GM21367 (cell line): ENCODE measurements around the gene FAF2.

ENCODE experiments used
- ATAC-seq: cut with Tn5 transposase; IDR thresholded peaks from one replicate; pipeline ENCODE4 v1.9.1; 2021; ENCODE audit not compliant: unreplicated experiment

The FAF2 gene

GRCh38 chr5:176529741-176530141 lies 81.6 kb downstream of the FAF2 start:
- ATAC-seq, result no peak

- ATAC-seq, result no peak
Observed at GRCh38 chr5:176530393-176530982, 82.3 kb downstream of the FAF2 start.

GRCh38 chr5:176530983-176531901 lies 83.1 kb downstream of the FAF2 start:
- no peak for ATAC-seq

- no peak for ATAC-seq
Observed at GRCh38 chr5:176531902-176532493, 83.8 kb downstream of the FAF2 start.

- ATAC-seq, result no peak
Observed at GRCh38 chr5:176532795-176533194, 84.6 kb downstream of the FAF2 start.

GRCh38 chr5:176533390-176533789 lies 85.2 kb downstream of the FAF2 start:
- ATAC-seq, result no peak

- ATAC-seq, result no peak
Observed at GRCh38 chr5:176533894-176534611, 85.9 kb downstream of the FAF2 start.

- ATAC-seq, result no peak
Observed at GRCh38 chr5:176534640-176535039, 86.5 kb downstream of the FAF2 start.

GRCh38 chr5:176535101-176535663 lies 87.0 kb downstream of the FAF2 start:
- ATAC-seq, result no peak

- ATAC-seq, result no peak
Observed at GRCh38 chr5:176535664-176536131, 87.5 kb downstream of the FAF2 start.

GRCh38 chr5:176536132-176536901 lies 88.1 kb downstream of the FAF2 start:
- no peak for ATAC-seq

- peak; percentile 41 for ATAC-seq
Observed at GRCh38 chr5:176536902-176537553, 88.8 kb downstream of the FAF2 start, which contains the start of gene RNF44. TSS of gene RNF44 (minus strand) at chr5:176537402. CDS start at chr5:176532472, 4,930 bp downstream.

GRCh38 chr5:176537554-176538229 lies 89.5 kb downstream of the FAF2 start:
- peak; percentile 59 for ATAC-seq

- ATAC-seq, result no peak
Observed at GRCh38 chr5:176538230-176538988, 90.2 kb downstream of the FAF2 start.

- no peak for ATAC-seq
Observed at GRCh38 chr5:176538989-176539384, 90.8 kb downstream of the FAF2 start.

- ATAC-seq, result no peak
Observed at GRCh38 chr5:176540476-176540899, 92.3 kb downstream of the FAF2 start.

- no peak for ATAC-seq
Observed at GRCh38 chr5:176540956-176541337, 92.8 kb downstream of the FAF2 start.
